ENCODE data around the gene PDZD8.

PDZD8 gene

DNA sequence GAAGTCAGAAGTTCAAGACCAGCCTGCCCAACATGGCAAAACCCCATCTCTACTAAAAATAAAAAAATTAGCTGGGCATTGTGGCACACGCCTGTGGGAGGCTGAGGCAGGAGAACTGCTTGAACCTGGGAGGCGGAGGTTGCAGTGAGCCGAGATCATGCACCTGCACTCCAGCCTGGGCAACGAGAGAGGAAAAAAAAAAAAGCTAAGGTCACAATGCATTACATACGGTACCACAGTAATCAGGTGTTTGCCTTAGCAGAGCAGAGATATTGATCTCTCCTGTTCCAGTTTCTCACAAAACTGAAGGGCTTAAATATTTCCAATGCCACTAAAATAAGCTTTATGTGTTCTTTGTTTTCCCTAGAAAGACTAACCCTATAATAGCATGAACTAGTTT is 7.5 kb downstream of the PDZD8 start:
- no peak for DNase-seq (ENCODE audit: low read depth)
- no peak overlapping the region for H3K4me3 ChIP-seq (ENCODE audit: low read depth, low read length)
- TF ChIP-seq, protein P1, sequence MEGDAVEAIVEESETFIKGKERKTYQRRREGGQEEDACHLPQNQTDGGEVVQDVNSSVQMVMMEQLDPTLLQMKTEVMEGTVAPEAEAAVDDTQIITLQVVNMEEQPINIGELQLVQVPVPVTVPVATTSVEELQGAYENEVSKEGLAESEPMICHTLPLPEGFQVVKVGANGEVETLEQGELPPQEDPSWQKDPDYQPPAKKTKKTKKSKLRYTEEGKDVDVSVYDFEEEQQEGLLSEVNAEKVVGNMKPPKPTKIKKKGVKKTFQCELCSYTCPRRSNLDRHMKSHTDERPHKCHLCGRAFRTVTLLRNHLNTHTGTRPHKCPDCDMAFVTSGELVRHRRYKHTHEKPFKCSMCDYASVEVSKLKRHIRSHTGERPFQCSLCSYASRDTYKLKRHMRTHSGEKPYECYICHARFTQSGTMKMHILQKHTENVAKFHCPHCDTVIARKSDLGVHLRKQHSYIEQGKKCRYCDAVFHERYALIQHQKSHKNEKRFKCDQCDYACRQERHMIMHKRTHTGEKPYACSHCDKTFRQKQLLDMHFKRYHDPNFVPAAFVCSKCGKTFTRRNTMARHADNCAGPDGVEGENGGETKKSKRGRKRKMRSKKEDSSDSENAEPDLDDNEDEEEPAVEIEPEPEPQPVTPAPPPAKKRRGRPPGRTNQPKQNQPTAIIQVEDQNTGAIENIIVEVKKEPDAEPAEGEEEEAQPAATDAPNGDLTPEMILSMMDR (IDR thresholded peaks at IDR 0.05; ENCODE audit: insufficient read depth, low read depth, low read length, missing control alignments), result no peak

DNA sequence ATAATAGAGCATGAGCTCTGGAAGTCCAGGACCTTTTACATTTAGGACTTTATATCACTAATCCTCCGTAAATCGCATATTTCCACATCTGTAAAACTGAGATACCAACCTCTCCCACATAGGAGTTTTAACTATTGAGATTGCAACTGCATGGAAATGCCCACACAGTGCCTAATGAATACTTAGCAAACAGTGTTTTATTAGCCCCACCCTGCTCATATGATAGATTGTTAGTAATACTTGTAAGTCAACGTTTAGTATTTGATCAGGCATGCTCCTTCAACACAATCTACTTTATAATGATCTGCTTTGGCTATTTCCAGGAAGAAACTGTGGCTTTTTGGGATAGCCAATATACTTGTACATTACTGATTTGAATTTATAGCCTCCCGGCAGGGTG is 8.5 kb downstream of the PDZD8 start:
- H3K4me3 ChIP-seq (ENCODE audit: low read depth, low read length), result no peak overlapping the region
- DNase-seq (ENCODE audit: low read depth), result no peak
- TF ChIP-seq, protein P1 (IDR thresholded peaks at IDR 0.05; ENCODE audit: insufficient read depth, low read depth, low read length, missing control alignments), result no peak

- no peak overlapping the region for H3K4me3 ChIP-seq (ENCODE audit: low read depth, low read length)
- TF ChIP-seq, protein P1 (IDR thresholded peaks at IDR 0.05; ENCODE audit: insufficient read depth, low read depth, low read length, missing control alignments), result no peak
- peak; percentile 32 for DNase-seq (ENCODE audit: low read depth)
Measured at GRCh38 chr10:117365612-117366011, 9.6 kb downstream of the PDZD8 start.

DNA sequence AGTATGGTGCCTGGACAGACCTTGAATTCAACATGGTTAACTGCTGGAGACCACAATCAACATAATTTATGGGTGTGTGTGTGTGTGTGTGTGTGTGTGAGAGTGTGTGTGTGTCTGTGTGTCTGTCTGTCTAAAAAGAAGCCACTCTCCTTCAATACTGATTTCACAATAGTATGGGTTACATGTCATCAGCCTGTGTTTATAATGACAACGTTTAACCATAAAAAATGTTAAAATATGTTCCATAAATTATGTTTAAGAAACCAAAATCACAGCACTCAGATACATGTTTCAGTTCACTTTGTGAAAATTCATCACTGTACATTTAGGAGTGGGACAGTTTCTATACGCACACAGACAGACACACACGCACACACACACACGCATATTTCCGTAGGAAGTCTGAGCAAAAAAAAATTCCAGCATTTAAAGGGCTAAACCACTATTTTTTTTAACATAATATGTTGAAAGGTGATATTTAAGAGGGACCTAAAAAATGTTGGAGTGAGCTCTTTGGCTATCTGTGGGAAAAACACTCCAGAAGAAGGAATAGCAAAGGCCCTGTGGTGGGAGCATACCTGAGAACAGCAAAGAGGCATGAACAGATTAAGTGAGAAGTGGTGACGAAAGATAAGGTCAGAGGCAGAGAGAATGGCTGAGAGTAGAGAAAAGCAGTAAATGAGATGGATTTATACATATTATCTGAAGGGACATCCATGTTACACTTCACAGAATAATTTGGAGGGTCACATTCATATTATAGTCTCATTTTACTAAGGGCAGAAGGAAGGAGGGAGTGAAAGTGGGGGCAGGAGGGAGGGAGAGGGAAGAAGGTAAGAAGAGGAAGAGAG is 10.9 kb downstream of the PDZD8 start:
- TF ChIP-seq, protein P1 (IDR thresholded peaks at IDR 0.05; ENCODE audit: insufficient read depth, low read depth, low read length, missing control alignments), result no peak

DNA sequence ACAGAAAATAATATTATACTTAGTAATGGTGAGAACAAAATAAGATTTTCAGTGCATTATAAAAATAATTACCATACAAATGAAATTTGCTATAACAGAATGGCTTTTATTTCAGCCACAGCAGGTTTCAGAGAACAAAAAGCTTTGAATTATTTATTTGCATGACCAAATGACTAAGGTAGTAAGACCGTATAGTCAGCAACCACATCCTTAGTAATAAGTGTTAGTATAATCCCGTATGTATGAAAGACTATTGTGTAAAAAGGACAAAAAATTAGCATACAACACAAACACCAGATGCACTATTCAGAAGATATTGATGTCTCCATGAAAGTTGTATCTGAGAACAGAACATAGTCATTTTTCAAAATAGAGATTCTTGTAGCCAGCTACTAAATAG is 12.2 kb downstream of the PDZD8 start:
- TF ChIP-seq, protein P1 (IDR thresholded peaks at IDR 0.05; ENCODE audit: insufficient read depth, low read depth, low read length, missing control alignments), result no peak
- no peak overlapping the region for H3K4me3 ChIP-seq (ENCODE audit: low read depth, low read length)
- DNase-seq (ENCODE audit: low read depth), result peak; percentile 34

More for the DNA sequence above, 10.9 kb downstream of the PDZD8 start:
- no peak for DNase-seq (ENCODE audit: low read depth)
- no peak overlapping the region for H3K4me3 ChIP-seq (ENCODE audit: low read depth, low read length)

GRCh38 chr10:117362313-117362712 is 12.9 kb downstream of the PDZD8 start:
- H3K4me3 ChIP-seq (ENCODE audit: low read depth, low read length), result no peak overlapping the region
- no peak for DNase-seq (ENCODE audit: low read depth)
- TF ChIP-seq, protein P1 (IDR thresholded peaks at IDR 0.05; ENCODE audit: insufficient read depth, low read depth, low read length, missing control alignments), result no peak

Data from GM12865 (cell line).